ENCODE measurements around the gene MGAT5. TPM values are rescaled to one million over a fixed set of nuclear protein-coding genes. Genes with fewer than 3 reads are reported as not detected.
"Not testable (repeated sequence)": the region's sequence is repeated elsewhere in the genome, so short reads cannot be mapped to it uniquely, and the experiment has no call there.

Gene MGAT5
- total RNA-seq, 1 experiment from 2014 or later: 52.4 TPM

GRCh38 chr2:134476982-134477381 lies 223.1 kb downstream of the MGAT5 start:
- H3K27ac Mint-ChIP-seq; H3K4me1 Mint-ChIP-seq; H3K36me3 Mint-ChIP-seq; H3K27me3 Mint-ChIP-seq (ENCODE audit: low read depth); POLR2A ChIA-PET; DNase-seq (ENCODE audit: low spot score); H3K4me3 Mint-ChIP-seq; ATAC-seq: not testable (repeated sequence)
- CTCF ChIA-PET: interaction anchor here (1.4 kb wide), 1 partner anchor 26 kb away, joined by 4 read pairs; no protein-coding TSS in a partner anchor
- H3K9me3 Mint-ChIP-seq: peaks cover 17% of the 10 kb centered on the region

- H3K4me1 Mint-ChIP-seq: no peaks in the 10 kb centered on the region
- POLR2A ChIA-PET: no interaction called here
- H3K9me3 Mint-ChIP-seq: no peaks in the 10 kb centered on the region
- no peaks in the 10 kb centered on the region for H3K36me3 Mint-ChIP-seq
- ATAC-seq (no peak), DNase-seq (ENCODE audit: low spot score) (no peak)
- no peaks in the 10 kb centered on the region; the same call in 1 of the 2 replicates for H3K27me3 Mint-ChIP-seq (ENCODE audit: low read depth)
- CTCF ChIA-PET: interaction anchor here (0.6 kb wide), 1 partner anchor 10 kb away, joined by 3 read pairs; no protein-coding TSS in a partner anchor
- H3K27ac Mint-ChIP-seq: no peak overlapping the region
- TF ChIP-seq ZNF232 (CRISPR knock-in tag; IDR thresholded peaks at IDR 0.05): no peak
- no peak for TF ChIP-seq ZBTB21 (CRISPR knock-in tag; IDR thresholded peaks at IDR 0.05; ENCODE audit: borderline replicate concordance)
- TF ChIP-seq FOXP1 (CRISPR knock-in tag; IDR thresholded peaks at IDR 0.05; ENCODE audit: borderline replicate concordance): no peak
- TF ChIP-seq CREB1 (CRISPR knock-in tag; IDR thresholded peaks at IDR 0.05): no peak
- no peak for TF ChIP-seq CREM (CRISPR knock-in tag; IDR thresholded peaks at IDR 0.05)
- no peak for TF ChIP-seq IRF1 (CRISPR knock-in tag; IDR thresholded peaks at IDR 0.05)
- no peak overlapping the region for H3K4me3 Mint-ChIP-seq
Measured at GRCh38 chr2:134479696-134480330, 225.9 kb downstream of the MGAT5 start.

DNA sequence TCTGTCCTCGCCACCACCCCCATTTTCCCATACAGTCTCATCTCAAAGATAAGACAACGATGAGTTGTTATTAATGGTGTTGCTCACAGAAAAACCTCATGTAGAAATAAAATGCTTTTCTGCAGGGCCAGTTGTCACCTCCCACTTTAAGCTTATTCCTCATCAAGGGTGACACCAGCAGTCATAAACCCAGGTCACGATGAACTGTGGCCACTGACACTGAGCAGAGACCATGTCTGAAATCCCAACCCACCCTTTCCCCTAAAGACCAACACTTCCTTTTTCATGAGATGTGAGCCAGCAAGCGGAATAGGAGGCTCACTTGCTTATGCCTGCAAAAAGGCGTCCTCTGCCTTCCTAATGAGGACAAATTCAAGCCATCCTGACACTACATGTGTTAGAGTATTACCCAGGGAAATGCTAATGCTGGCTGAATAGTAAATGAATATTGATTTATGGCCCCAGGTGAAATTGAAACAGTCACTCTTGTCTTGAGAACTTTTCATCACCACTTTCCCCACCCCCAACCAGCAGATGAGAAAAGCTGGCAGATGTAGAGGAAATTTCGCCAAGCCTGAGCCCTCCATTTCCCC lies 228.4 kb downstream of the MGAT5 start:
- H3K4me1 Mint-ChIP-seq: no peaks in the 10 kb centered on the region
- POLR2A ChIA-PET: no interaction called here
- no peaks in the 10 kb centered on the region; the same call in 1 of the 2 replicates for H3K27me3 Mint-ChIP-seq (ENCODE audit: low read depth)
- no peak overlapping the region for H3K27ac Mint-ChIP-seq
- ATAC-seq (no peak), DNase-seq (ENCODE audit: low spot score) (no peak)
- H3K36me3 Mint-ChIP-seq: no peaks in the 10 kb centered on the region
- TF ChIP-seq IRF2 (CRISPR knock-in tag; IDR thresholded peaks at IDR 0.05; ENCODE audit: borderline replicate concordance, low read depth): no peak
- TF ChIP-seq CDX4 (CRISPR knock-in tag; IDR thresholded peaks at IDR 0.05; ENCODE audit: borderline replicate concordance): no peak
- no peak for TF ChIP-seq CTCF (IDR thresholded peaks at IDR 0.05)
- no peak for TF ChIP-seq PRDM15 (CRISPR knock-in tag; IDR thresholded peaks at IDR 0.05)
- no peak for TF ChIP-seq ZBTB21 (CRISPR knock-in tag; IDR thresholded peaks at IDR 0.05; ENCODE audit: borderline replicate concordance)
- no peak for TF ChIP-seq SP1 (CRISPR knock-in tag; conservative IDR thresholded peaks at IDR 0.05)
- TF ChIP-seq E2F5 (CRISPR knock-in tag; IDR thresholded peaks at IDR 0.05): no peak
- TF ChIP-seq, protein P1, sequence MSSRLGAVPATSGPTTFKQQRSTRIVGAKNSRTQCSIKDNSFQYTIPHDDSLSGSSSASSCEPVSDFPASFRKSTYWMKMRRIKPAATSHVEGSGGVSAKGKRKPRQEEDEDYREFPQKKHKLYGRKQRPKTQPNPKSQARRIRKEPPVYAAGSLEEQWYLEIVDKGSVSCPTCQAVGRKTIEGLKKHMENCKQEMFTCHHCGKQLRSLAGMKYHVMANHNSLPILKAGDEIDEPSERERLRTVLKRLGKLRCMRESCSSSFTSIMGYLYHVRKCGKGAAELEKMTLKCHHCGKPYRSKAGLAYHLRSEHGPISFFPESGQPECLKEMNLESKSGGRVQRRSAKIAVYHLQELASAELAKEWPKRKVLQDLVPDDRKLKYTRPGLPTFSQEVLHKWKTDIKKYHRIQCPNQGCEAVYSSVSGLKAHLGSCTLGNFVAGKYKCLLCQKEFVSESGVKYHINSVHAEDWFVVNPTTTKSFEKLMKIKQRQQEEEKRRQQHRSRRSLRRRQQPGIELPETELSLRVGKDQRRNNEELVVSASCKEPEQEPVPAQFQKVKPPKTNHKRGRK (CRISPR knock-in tag; IDR thresholded peaks at IDR 0.05; ENCODE audit: borderline replicate concordance): no peak
- TF ChIP-seq NFATC4 (CRISPR knock-in tag; IDR thresholded peaks at IDR 0.05): no peak
- TF ChIP-seq ESRRA (CRISPR knock-in tag; IDR thresholded peaks at IDR 0.05; ENCODE audit: borderline replicate concordance): no peak
- CTCF ChIA-PET: interaction anchor here (0.9 kb wide), 1 partner anchor 31 kb away, joined by 3 read pairs; no protein-coding TSS in a partner anchor
- H3K9me3 Mint-ChIP-seq: no peaks in the 10 kb centered on the region
- no peak overlapping the region for H3K4me3 Mint-ChIP-seq
